H1 (cell line): ENCODE results near the gene AEBP1.

Experiments
- CTCF ChIP-seq, 3 experiments: IDR thresholded peaks; 1 replicate in 2 of 3; 2 replicates in 1 of 3; pipeline versions ENCODE4 v1.5.1 to v1.6.1; 2011; ENCODE audit warnings: low read length in 3 of 3, mild to moderate bottlenecking in 3 of 3, inconsistent platforms in 2 of 3, low read depth in 1 of 3, moderate library complexity in 1 of 3; ENCODE audit not compliant: insufficient read depth in 1 of 3; ENCODE audit errors: control extremely low read depth in 1 of 3
- EZH2 ChIP-seq: fragments of 200-600 bp; sonication (generic); IDR thresholded peaks from 2 replicates; pipeline ENCODE4 v1.7.1; 2012; ENCODE audit warnings: low read depth, mild to moderate bottlenecking, moderate library complexity, low read length, inconsistent platforms; ENCODE audit not compliant: severe bottlenecking
- GABPA ChIP-seq: IDR thresholded peaks from 2 replicates; pipeline ENCODE4 v1.6.1; 2011; ENCODE audit warnings: mild to moderate bottlenecking, low read length, moderate library complexity, borderline replicate concordance; ENCODE audit not compliant: insufficient read depth
- POLR2A ChIP-seq, 2 experiments: IDR thresholded peaks; 1 replicate in 1 of 2; 2 replicates in 1 of 2; pipeline ENCODE4 v1.6.1; 2011; ENCODE audit warnings: low read depth in 2 of 2, low read length in 2 of 2, mild to moderate bottlenecking in 2 of 2; ENCODE audit errors: control extremely low read depth in 1 of 2
- POU5F1 ChIP-seq: IDR thresholded peaks from 2 replicates; pipeline ENCODE4 v1.6.1; 2011; ENCODE audit warnings: low read depth, mild to moderate bottlenecking, low read length, moderate library complexity
- SIN3A ChIP-seq, 2 experiments: IDR thresholded peaks in 1 of 2; conservative IDR thresholded peaks in 1 of 2; 2 replicates each; pipeline ENCODE4 v1.6.1; 2011 to 2012; ENCODE audit warnings: low read length in 2 of 2, improper control_type of control experiment in 1 of 2, low read depth in 1 of 2, mild to moderate bottlenecking in 1 of 2
- TAF1 ChIP-seq: IDR thresholded peaks from 2 replicates; pipeline ENCODE4 v1.6.1; 2011; ENCODE audit warnings: mild to moderate bottlenecking, low read depth, low read length

- TF ChIP-seq POU5F1 (no peak), EZH2 (no peak), CTCF (IDR thresholded peaks at IDR 0.05; ENCODE audit: control extremely low read depth in 1 of 3, insufficient read depth in 1 of 3, low read depth in 1 of 3, low read length in 3 of 3) (no peak), TAF1 (no peak), SIN3A (conservative IDR thresholded peaks at IDR 0.05 in 1 of 2, IDR thresholded peaks at IDR 0.05 in 1 of 2; ENCODE audit: low read depth in 1 of 2, low read length in 2 of 2) (no peak), POLR2A (IDR thresholded peaks at IDR 0.05; ENCODE audit: control extremely low read depth in 1 of 2, low read depth in 2 of 2, low read length in 2 of 2) (no peak), GABPA (no peak)
Measured at GRCh38 chr7:44162179-44162578, 58.0 kb downstream of the AEBP1 start.
